ENCODE results near the gene DOCK10. TPM values are rescaled to one million over a fixed set of nuclear protein-coding genes. Genes with fewer than 3 reads are reported as not detected.

DOCK10 gene
- polyA plus RNA-seq, 4 donors, result 7.3 to 11.2 (median 8.6) TPM

DNA sequence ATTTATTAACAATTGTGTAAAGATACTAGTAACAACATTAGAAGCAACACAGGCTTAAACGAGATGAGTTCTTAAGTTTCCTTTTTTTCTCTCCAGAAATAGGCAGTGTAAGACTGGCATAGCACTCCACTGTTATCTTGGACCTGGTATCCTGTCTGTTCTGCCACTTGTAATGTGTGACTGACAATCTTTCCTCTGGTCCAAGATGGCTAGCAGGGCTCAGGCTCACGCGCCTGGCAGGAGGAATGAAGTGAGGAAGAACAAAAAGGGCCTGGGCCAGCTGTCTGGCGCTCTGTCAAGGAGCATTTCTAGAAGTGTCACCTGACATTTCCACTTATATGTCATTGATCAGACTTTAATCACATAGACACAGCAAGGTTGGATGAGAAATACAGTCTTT lies 294.5 kb downstream of the DOCK10 start:
- no peak for DNase-seq (ENCODE audit: low read depth in 4 of 4, low spot score in 3 of 4)

DNA sequence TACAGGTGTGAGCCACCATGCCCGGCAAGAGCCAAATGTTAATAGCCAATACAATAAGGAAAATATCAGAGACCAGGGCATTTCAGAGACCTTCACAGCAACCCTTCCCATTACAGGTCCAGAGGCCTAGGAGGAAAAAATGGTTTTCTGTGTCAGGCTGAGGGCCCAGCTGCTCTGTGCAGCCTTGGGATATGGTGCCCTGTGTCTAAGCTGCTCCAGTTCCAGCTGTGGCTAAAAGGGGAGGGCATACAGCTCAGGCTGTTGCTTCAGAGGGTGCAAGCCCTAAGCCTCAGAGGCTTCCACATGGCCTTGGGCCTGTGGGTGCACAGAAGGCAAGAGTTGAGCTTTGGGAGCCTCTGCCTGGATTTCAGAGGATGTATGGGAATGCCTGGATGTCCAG lies 306.0 kb downstream of the DOCK10 start:
- no peak for DNase-seq (ENCODE audit: low read depth in 4 of 4, low spot score in 3 of 4)

DNA sequence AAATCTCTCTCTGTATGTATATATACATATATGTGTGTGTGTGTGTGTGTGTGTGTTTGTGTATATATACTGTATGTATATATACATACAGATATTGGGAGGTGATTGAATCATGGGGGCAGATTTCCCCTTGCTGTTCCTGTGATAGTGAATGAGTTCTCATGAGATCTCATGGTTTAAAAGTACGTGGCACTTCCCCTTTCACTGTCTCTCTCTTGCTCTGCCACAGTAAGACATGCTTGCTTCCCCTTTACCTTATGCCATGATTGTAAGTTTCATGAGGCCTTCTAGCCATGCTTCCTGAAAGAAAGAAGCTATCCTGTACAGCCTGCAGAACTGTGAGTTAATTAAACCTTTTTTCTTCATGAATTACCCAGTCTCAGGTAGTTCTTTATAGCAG lies 307.3 kb downstream of the DOCK10 start:
- no peak for DNase-seq (ENCODE audit: low read depth in 4 of 4, low spot score in 3 of 4)

DNA sequence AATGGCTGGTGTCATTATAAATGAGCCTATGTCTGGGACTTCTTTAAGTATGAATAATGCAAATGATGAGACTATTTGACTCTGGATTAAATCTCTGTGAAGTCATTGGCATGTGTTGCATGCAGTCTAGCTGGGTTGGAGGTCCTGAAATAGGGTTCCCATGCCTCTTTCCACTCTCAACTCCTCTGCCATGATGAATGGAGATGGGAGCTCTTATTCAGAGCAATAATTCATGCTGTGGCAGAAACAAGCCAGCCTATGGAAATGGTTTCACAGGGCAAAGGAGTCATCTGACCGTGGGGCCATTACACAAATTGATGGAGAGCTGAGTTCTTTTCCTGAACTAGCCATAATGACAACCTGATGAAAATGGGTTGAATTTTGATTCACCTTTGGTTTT lies 310.6 kb downstream of the DOCK10 start:
- DNase-seq (ENCODE audit: low read depth in 4 of 4, low spot score in 3 of 4), result no peak

DNA sequence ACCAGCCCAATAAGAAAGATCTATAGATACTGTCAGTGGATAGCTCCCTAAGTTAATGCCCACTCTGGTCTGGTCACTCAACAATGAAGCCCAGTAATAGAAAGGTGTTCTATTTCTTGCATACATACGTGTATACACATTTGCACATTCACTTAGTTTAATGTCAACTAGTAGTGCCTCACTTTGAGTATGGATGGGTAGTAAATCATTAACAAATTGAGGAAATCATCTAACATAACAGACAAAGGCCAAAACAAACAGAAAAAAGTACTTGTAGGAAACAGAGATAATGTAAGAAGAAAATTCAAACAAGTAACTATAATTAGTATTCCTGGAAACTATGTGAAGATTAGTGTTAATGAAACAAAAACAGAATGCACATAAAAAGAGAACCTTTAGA lies 312.8 kb downstream of the DOCK10 start:
- DNase-seq (ENCODE audit: low read depth in 4 of 4, low spot score in 3 of 4), result no peak

DNA sequence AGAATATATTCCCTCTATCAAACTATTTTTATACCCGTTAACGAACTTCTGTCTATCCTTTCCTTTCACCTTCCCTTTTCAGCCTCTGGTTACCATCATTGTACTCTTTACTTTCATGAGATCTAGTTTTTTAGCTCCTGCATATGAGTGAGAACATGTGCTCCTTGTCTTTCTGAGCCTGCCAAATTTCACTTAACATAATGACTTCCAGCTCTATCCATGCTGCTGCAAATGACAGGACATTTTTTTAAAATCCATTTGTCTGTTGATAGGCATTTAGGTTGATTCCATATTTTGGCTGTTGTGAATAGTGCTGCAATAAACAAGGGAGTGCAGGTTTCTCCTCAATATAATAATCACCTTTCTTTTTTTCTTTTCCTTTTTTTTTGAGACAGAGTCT lies 317.9 kb downstream of the DOCK10 start:
- DNase-seq (ENCODE audit: low read depth in 4 of 4, low spot score in 3 of 4), result no peak

DNA sequence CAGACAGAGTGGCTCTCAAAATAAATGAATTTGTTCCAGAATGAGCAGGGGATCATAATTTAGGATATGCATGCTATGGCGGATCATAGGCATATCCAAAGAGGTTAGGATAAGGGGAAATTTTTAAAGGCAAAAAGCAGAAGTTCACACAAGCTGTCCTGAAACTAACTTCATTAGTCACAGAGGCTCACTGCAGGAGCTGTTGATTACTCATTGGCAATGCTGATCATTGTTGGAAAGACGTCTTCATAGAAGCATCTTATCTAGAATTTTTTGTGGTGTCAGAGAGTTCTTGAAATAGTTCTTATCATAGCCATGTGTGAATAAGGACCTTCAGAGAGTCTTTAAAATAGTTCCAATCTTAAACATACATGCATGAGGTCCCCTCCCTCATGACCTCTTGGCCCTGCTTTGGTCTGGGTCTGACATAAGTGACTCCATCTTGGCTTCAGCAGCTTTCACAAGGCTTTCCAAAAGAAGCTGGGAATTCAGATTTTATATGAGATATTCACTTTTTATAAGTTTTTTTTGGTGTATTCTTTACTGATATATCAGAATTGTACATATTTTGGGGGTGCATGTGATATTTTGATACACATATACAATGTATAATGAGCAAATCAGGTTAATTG lies 318.6 kb downstream of the DOCK10 start:
- no peak for DNase-seq (ENCODE audit: low read depth in 4 of 4, low spot score in 3 of 4)

DNA sequence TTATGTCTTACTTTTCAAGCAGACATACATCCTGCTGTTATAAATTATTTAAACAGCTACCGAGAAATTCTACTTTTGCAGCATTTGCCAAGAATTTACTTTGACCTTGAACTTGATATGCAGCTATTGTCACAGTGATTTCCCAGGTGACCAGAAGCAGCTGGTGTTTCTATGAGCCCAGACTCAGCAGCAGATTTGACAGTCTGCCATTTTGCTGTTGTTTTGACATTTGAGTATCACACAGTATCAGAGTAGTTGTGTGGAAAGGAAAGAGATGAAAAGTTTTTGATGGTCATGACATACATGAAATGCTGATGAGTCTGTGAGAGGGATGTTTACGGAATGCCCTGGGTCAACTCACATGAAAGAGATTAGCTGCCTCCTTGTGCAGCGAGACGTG lies 319.5 kb downstream of the DOCK10 start:
- DNase-seq (ENCODE audit: low read depth in 4 of 4, low spot score in 3 of 4), result no peak

DNA sequence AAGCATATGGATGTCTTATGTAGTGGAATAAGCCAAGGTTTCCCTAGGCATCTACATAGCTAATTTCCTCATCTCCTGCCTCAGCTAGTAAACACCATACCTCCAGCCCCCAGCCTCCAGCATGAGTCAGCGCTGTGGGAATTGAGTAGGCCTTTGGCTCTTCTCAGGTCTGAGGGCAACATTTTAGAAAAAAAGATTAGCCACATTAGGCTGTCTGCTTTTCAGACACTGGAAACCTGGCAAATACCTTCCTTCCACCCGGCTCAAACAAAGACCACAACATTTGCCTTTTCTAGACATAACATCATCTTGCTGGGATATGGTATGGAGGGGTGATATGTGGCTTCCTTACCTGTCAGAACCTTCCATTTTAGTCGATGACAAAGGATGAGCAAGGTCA lies 320.0 kb downstream of the DOCK10 start:
- no peak for DNase-seq (ENCODE audit: low read depth in 4 of 4, low spot score in 3 of 4)

DNA sequence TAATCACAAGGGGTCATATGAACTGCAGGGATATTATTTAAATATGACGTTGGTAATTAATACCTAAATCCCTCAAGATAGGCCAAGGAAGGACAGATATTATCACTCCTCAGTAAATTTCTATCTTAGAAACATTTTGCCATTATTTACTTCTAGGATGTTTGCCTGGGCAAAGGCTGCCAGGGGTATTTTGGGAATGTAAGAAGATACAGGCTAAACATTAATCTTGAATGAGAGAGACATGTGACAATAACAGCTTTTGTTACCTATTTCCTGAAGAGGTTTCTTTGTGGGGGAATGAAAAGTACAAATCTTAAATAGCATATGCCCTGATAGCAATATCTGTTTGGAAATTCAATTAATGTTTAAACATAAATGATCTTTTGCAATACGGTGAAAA lies 325.3 kb downstream of the DOCK10 start:
- DNase-seq (ENCODE audit: low read depth in 4 of 4, low spot score in 3 of 4), result no peak

DNA sequence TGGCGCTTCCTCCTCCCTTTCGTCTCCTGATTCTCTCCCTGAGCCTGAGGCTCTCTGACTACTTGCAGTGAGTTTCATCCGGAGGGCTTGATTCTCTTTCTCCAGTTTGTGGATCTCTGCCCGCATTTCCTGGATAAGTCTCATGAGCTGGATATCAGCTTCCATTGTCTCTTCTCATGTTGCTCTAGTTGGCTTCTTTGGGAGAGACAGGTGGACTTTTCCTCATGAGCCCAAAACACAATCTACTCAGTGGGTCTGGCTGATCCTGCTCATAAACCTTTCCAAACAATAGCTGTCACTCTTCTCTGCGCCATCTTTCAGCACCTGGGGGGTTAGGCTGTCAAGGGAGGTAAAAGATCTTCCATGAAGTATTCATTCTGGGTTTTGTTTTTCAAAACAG lies 326.1 kb downstream of the DOCK10 start, which contains the start of gene CCDC195:
Gene CCDC195, minus strand, starts transcription at position 165 of the 400 bp plus-strand sequence. Its CDS starts 0 bp downstream, at position 165.
- no peak for DNase-seq (ENCODE audit: low read depth in 4 of 4, low spot score in 3 of 4)

Data from right renal pelvis (tissue), 4 donors.